Sigmoid colon (tissue), 4 donors: ENCODE measurements around the gene PKMYT1.

Experiments
- EP300 ChIP-seq, 4 donors: sonication (generic); formaldehyde crosslinking; IDR thresholded peaks; one replicate each; pipeline ENCODE4 v1.6.1; 2017; ENCODE audit warnings: antibody characterized with exemption in 4 of 4
- POLR2A ChIP-seq, 2 donors: fragments of 450-650 bp; IDR thresholded peaks; one replicate each; pipeline ENCODE4 v1.6.1; 2016; ENCODE audit warnings: antibody characterized with exemption in 2 of 2, mild to moderate bottlenecking in 2 of 2, moderate library complexity in 2 of 2
- POLR2AphosphoS5 ChIP-seq, 4 donors: sonication (generic); formaldehyde crosslinking; IDR thresholded peaks; one replicate each; pipeline ENCODE4 v1.6.1; 2017; ENCODE audit warnings: antibody characterized with exemption in 4 of 4
- TF ChIP-seq, protein P1 (sequence below), 4 experiments: fragments of 450-650 bp in 3 of 4; fragments of 200-600 bp in 1 of 4; IDR thresholded peaks; one replicate each; pipeline ENCODE4 v1.5.1; 2016 to 2019; ENCODE audit warnings: antibody characterized with exemption in 4 of 4, mild to moderate bottlenecking in 3 of 4, moderate library complexity in 2 of 4

DNA sequence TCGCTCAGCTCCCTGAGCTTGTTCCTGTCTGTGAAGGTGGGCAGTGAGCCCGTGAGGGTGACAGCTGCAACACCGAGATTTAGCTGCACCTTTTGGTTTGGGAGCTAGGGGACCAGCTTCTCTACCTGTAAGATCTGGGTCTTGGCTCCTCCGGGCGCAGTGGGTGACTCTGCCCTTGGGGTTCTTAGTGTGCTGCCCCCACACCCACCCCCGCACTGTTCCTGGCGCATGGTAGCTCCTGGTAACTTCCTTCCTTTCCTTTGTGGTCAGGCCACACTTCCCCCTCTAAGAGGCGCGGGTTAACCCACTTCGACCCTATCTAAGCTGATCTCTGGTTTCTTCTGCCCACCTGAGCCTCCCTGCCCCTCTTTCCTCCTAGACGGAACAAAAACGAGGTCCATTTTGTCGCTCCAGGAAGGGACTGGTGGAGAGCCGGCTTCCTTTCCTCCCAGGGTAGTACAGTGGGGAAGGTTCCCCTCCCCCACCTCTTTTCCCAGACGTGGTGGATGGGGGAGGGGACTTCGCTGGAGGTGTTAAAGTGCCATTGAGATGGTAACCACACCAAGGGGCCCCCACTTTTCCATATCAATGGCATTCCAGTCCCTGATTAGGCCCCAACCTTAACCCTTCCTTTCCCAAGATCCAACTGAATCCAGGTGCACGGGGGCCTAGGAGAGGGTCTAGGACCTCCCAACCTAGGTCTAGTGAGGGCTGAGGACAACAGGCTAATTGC is 27.9 kb upstream of the PKMYT1 start:
- TF ChIP-seq, protein P1, sequence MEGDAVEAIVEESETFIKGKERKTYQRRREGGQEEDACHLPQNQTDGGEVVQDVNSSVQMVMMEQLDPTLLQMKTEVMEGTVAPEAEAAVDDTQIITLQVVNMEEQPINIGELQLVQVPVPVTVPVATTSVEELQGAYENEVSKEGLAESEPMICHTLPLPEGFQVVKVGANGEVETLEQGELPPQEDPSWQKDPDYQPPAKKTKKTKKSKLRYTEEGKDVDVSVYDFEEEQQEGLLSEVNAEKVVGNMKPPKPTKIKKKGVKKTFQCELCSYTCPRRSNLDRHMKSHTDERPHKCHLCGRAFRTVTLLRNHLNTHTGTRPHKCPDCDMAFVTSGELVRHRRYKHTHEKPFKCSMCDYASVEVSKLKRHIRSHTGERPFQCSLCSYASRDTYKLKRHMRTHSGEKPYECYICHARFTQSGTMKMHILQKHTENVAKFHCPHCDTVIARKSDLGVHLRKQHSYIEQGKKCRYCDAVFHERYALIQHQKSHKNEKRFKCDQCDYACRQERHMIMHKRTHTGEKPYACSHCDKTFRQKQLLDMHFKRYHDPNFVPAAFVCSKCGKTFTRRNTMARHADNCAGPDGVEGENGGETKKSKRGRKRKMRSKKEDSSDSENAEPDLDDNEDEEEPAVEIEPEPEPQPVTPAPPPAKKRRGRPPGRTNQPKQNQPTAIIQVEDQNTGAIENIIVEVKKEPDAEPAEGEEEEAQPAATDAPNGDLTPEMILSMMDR (IDR thresholded peaks at IDR 0.05) = no peak
- TF ChIP-seq POLR2A (IDR thresholded peaks at IDR 0.05) = no peak
- TF ChIP-seq EP300 (IDR thresholded peaks at IDR 0.05) = no peak
- TF ChIP-seq POLR2AphosphoS5 (IDR thresholded peaks at IDR 0.05) = no peak
